Glutamatergic neuron (in vitro differentiated cells): ENCODE results near the gene EQTN. TPM values are rescaled to one million over a fixed set of nuclear protein-coding genes. Genes with fewer than 3 reads are reported as not detected.

ENCODE experiments used
- DNase-seq: peaks from one replicate; pipeline ENCODE4 v3.0.0; 2022
- H3K27ac Mint-ChIP-seq: one replicate; pipeline ENCODE4 v1.8.0; 2020; ENCODE audit warnings: mild to moderate bottlenecking, mixed read lengths, inconsistent platforms; ENCODE audit not compliant: unreplicated experiment
- H3K27me3 Mint-ChIP-seq: one replicate; pipeline ENCODE4 v1.8.0; 2020; ENCODE audit warnings: mild to moderate bottlenecking, moderate library complexity, mixed read lengths, inconsistent platforms; ENCODE audit not compliant: unreplicated experiment
- H3K36me3 Mint-ChIP-seq: one replicate; pipeline ENCODE4 v1.8.0; 2020; ENCODE audit warnings: mild to moderate bottlenecking, mixed read lengths, inconsistent platforms; ENCODE audit not compliant: unreplicated experiment
- H3K4me1 Mint-ChIP-seq: one replicate; pipeline ENCODE4 v1.8.0; 2020; ENCODE audit warnings: mild to moderate bottlenecking, low read depth, mixed read lengths, inconsistent platforms; ENCODE audit not compliant: unreplicated experiment
- H3K4me3 Mint-ChIP-seq: one replicate; pipeline ENCODE4 v1.8.0; 2020; ENCODE audit warnings: mild to moderate bottlenecking, mixed read lengths, inconsistent platforms; ENCODE audit not compliant: unreplicated experiment
- H3K9me3 Mint-ChIP-seq: one replicate; pipeline ENCODE4 v1.8.0; 2020; ENCODE audit warnings: mild to moderate bottlenecking, moderate library complexity, mixed read lengths, inconsistent platforms; ENCODE audit not compliant: unreplicated experiment
- total RNA-seq: library from RNA; stranded (reverse); fragmentation: NEBNext Ultra II Directional; extraction: Animal tissue kit (Norgen Biotek cat#: 25700); gene quantifications from one replicate; pipeline ENCODE4 v1.2.1, GENCODE V29; 2021; ENCODE audit not compliant: unreplicated experiment
- TF ChIP-seq, protein P1 (sequence below): fragments of 200-600 bp; sonication (generic); IDR thresholded peaks from one replicate; pipeline ENCODE4 v1.5.0; 2021; ENCODE audit not compliant: partially characterized antibody, unreplicated experiment

Gene EQTN
- total RNA-seq, 1 donor from 2014 or later: not detected

DNA sequence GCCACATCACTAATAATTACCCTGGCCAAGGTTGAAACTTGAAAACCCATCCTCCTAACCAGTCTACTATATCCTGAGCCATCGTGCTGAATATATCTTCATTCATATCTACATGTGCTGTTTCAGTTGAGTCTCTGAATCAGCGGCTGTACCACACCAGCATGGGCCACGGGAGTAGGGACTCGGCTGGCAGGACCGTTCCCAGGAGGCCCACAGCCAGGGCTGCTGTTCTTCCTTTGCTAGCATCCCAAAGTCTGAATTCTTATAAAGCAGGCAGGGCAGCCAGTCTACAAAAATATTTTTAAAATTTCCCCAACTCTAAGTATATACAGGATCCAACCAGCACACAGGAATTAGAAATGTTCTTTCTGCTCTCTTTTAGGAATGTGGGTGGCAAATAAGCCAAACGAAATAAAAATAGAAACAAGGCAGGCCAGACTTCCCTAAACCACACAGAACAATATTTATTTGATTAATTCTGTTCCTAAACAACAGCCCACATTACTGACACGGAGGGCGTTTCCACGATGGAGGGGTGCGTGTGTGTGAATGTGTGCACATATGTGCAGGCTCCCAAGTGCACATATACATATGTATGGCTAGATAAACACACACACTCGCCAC, 42.8 kb upstream of the EQTN start:
- Mint-ChIP-seq H3K4me3 (no peak overlapping the region), H3K36me3 (no peaks in the 10 kb centered on the region), H3K4me1 (no peaks in the 10 kb centered on the region), H3K27ac (no peak overlapping the region), H3K9me3 (no peaks in the 10 kb centered on the region), H3K27me3 (no peaks in the 10 kb centered on the region)
- no peak for DNase-seq
- TF ChIP-seq, protein P1, sequence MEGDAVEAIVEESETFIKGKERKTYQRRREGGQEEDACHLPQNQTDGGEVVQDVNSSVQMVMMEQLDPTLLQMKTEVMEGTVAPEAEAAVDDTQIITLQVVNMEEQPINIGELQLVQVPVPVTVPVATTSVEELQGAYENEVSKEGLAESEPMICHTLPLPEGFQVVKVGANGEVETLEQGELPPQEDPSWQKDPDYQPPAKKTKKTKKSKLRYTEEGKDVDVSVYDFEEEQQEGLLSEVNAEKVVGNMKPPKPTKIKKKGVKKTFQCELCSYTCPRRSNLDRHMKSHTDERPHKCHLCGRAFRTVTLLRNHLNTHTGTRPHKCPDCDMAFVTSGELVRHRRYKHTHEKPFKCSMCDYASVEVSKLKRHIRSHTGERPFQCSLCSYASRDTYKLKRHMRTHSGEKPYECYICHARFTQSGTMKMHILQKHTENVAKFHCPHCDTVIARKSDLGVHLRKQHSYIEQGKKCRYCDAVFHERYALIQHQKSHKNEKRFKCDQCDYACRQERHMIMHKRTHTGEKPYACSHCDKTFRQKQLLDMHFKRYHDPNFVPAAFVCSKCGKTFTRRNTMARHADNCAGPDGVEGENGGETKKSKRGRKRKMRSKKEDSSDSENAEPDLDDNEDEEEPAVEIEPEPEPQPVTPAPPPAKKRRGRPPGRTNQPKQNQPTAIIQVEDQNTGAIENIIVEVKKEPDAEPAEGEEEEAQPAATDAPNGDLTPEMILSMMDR: no peak

DNA sequence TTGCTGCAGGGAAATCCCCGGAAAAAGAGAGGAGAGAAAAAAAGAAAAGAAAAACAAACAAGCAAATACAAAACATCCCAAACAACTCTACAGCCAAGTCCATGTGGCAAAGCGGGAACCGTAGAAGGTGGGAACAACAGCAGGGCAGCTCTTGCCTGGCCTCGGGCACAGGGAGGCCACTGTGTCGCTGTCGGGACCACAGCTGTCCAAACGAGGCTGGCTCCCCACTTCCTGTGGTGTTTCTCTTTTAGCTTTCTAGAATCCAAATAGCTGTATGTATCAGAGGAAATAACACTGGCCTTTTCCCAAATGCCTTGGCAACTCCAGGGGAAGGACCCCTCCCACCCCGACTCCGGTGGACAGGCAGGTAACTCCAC, 41.6 kb upstream of the EQTN start:
- Mint-ChIP-seq H3K27me3 (no peaks in the 10 kb centered on the region), H3K9me3 (no peaks in the 10 kb centered on the region), H3K36me3 (no peaks in the 10 kb centered on the region), H3K27ac (no peak overlapping the region), H3K4me3 (no peak overlapping the region), H3K4me1 (no peaks in the 10 kb centered on the region)
- no peak for DNase-seq
- TF ChIP-seq, protein P1: no peak

- H3K27ac Mint-ChIP-seq: no peak overlapping the region
- TF ChIP-seq, protein P1: no peak
- H3K4me3 Mint-ChIP-seq: no peak overlapping the region
- no peak for DNase-seq
- no peaks in the 10 kb centered on the region for H3K9me3 Mint-ChIP-seq
- no peaks in the 10 kb centered on the region for H3K27me3 Mint-ChIP-seq
- no peaks in the 10 kb centered on the region for H3K36me3 Mint-ChIP-seq
- H3K4me1 Mint-ChIP-seq: no peaks in the 10 kb centered on the region
Observed at GRCh38 chr9:27337833-27338526, 41.0 kb upstream of the EQTN start.

GRCh38 chr9:27337236-27337635, 40.3 kb upstream of the EQTN start:
- Mint-ChIP-seq H3K4me1 (no peaks in the 10 kb centered on the region), H3K9me3 (no peaks in the 10 kb centered on the region), H3K27ac (no peak overlapping the region), H3K36me3 (no peaks in the 10 kb centered on the region), H3K4me3 (no peak overlapping the region), H3K27me3 (no peaks in the 10 kb centered on the region)
- TF ChIP-seq, protein P1: no peak
- DNase-seq: no peak

DNA sequence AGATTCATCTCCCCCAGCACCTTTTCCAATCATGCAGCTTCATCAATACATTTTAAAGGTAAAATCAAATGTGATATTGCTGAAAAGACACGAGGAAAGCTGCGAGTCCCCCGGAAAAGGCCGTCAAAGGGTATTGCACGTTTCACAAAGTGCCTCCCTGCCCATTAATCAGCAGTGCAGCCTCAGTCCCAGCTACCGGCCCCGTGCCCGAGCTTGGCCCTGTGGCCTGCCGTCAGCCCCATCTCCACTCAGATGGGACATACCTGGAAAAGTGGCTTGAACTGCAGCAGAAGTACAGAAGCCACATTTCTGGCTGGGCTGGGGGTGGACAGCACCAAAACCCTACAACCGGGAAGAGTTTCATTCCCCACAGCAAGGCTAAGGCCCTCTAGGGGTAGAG, 39.9 kb upstream of the EQTN start:
- Mint-ChIP-seq H3K27ac (no peak overlapping the region), H3K4me1 (no peaks in the 10 kb centered on the region), H3K4me3 (no peak overlapping the region), H3K36me3 (no peaks in the 10 kb centered on the region), H3K27me3 (no peaks in the 10 kb centered on the region), H3K9me3 (no peaks in the 10 kb centered on the region)
- TF ChIP-seq, protein P1: no peak
- DNase-seq: no peak
